WI38 (cell line): ENCODE measurements around the gene PRR22.

Source experiments
- H3K4me3 ChIP-seq: 2 replicates; pipeline ENCODE4 v1.5.1; 2011; ENCODE audit warnings: low read depth, mild to moderate bottlenecking, control low read depth, low read length
- TF ChIP-seq, protein P1 (sequence below): IDR thresholded peaks from 2 replicates; pipeline ENCODE4 v1.5.1; 2012; ENCODE audit warnings: low read depth, mild to moderate bottlenecking, control low read depth, low read length

PRR22 gene

GRCh38 chr19:5789886-5790558, 5.5 kb upstream of the PRR22 start:
- TF ChIP-seq, protein P1, sequence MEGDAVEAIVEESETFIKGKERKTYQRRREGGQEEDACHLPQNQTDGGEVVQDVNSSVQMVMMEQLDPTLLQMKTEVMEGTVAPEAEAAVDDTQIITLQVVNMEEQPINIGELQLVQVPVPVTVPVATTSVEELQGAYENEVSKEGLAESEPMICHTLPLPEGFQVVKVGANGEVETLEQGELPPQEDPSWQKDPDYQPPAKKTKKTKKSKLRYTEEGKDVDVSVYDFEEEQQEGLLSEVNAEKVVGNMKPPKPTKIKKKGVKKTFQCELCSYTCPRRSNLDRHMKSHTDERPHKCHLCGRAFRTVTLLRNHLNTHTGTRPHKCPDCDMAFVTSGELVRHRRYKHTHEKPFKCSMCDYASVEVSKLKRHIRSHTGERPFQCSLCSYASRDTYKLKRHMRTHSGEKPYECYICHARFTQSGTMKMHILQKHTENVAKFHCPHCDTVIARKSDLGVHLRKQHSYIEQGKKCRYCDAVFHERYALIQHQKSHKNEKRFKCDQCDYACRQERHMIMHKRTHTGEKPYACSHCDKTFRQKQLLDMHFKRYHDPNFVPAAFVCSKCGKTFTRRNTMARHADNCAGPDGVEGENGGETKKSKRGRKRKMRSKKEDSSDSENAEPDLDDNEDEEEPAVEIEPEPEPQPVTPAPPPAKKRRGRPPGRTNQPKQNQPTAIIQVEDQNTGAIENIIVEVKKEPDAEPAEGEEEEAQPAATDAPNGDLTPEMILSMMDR = no peak
- H3K4me3 ChIP-seq = peak overlapping the region; percentile 87

DNA sequence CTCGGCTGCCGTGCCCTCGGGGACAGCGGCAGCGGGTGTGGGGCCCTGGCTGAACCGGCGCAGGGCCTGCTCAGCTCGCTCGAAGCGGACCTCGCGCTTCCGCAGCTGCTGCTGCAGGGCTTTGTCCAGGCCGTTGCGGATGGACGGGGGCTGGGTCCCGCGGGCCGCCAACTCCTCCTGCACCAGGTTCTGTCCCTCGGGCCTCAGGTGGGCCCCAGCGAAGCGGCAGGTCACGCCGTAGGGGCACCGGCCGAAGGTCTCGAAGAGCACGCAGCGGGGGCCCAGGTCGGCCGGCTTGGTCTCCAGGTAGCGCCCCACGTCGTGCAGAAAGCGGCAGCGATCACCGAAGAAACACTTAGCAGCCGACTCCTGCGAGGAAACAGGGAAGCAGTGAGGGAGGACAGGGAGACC, 4.8 kb upstream of the PRR22 start:
- no peak overlapping the region for H3K4me3 ChIP-seq
- TF ChIP-seq, protein P1 = no peak

DNA sequence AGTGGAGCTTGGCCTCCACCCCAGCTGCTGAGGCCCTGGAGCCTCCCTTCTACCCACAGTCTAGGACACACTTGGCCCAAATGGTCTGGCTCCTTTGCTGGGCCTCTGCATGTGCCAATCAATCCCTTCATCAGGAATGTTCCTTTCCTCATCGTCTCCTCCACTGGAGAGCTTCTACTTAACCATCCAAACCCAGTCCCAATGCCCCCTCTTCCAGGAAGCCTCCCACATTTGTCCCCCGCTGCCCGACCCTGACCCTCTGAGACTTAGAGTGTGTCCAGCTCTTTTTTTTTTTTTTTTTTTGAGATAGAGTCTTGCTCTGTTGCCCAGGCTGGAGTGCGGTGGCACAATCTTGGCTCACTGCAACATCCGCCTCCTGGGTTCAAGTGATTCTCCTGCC, 3.9 kb upstream of the PRR22 start:
- H3K4me3 ChIP-seq = no peak overlapping the region
- TF ChIP-seq, protein P1 = no peak

DNA sequence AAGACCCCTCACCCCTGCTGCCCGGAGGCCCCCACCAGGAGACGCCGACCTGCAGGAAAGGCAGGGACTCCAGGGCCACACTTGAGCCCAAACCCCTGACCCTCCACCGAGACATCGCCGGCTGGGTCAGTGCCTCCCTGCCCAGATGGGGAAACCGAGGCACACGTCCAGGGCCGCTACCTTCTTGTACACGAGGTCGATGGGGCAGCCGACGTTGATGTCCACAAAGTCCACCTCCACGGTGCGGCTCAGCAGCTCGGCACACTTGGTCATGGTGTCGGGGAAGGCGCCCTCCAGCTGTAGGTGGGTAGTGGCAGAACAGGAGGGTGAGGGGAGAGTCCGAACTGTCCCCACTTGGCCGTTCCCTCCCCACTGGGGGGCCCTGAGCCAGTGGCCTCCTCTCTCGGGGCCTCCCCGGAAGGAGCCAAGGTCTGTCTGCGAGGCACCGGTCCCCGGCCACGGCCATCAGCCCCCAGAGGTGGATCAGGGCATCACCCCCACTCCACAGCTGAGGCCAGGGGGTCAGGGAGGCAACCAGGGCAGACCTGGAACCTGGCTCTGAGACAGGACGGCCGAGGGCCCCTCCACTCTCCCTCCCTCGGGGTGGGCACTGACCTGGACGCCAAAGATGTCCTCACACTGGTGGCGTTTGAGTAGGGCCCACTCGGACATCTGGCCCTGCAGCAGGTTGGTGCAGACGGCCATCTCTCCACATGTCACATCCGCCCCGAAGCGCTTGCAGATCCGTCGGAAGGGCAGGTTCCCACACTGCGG, 3.0 kb upstream of the PRR22 start:
- H3K4me3 ChIP-seq = no peak overlapping the region
- TF ChIP-seq, protein P1 = no peak

GRCh38 chr19:5786593-5787408, 2.3 kb upstream of the PRR22 start:
- H3K4me3 ChIP-seq = no peak overlapping the region
- TF ChIP-seq, protein P1 = no peak

DNA sequence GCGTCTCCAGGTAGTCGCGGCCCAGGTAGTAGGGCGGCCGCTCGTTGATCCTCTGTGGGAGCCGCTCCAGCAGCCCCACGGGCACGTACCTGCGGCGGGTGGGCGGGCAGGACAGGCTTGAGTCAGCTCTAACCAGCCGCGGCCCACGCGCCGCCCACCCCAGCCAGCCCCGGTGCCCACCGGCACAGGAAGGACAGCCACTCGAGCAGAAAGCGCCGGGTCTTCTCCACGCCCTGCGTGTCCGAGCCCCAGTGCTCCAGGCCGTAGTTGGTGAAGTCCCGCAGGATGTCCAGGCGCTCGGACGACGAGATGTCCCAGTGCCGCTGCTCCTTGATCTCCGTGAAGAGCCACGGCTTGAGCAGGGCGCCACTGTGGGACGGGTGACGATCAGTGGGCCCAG, 877 bp upstream of the PRR22 start:
- TF ChIP-seq, protein P1 = no peak
- H3K4me3 ChIP-seq = no peak overlapping the region
